ENCODE data around the gene PRDM8.

The PRDM8 gene

DNA sequence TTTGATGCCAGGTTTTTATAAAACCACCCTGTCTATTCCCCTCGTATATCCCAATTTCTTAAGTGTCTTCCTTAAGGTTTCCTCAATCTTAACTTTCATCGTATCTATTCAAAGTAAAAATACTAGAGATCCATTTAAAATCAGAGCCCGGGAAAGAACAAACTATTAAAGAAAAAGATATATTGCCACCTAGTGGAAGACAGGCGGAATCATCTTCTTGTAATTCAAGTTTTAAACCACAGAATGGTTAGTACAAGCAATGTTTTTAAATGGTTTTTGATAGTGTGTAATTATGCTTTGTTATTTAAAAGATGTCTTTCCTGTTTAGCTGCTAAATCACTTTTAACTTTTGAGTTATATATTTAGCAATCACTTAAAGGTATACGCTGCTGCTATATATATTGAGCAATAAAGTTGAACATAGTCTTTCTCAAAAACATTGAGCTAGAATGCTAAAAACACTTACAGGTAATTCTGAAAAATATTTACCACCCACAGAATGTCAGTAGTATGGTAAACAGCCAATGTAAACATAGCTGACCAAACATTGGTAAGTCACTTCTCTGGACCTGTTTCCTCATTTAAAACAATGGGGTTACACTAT lies 18.2 kb downstream of the PRDM8 start:
- FAIRE-seq, result peak; percentile 77
- TF ChIP-seq POLR2A (IDR thresholded peaks at IDR 0.05; ENCODE audit: low read depth, low read length) (no peak), TAF1 (IDR thresholded peaks at IDR 0.05; ENCODE audit: borderline replicate concordance, low read depth, low read length) (no peak), POLR2AphosphoS5 (IDR thresholded peaks at IDR 0.05; ENCODE audit: low read depth, low read length) (no peak)

DNA sequence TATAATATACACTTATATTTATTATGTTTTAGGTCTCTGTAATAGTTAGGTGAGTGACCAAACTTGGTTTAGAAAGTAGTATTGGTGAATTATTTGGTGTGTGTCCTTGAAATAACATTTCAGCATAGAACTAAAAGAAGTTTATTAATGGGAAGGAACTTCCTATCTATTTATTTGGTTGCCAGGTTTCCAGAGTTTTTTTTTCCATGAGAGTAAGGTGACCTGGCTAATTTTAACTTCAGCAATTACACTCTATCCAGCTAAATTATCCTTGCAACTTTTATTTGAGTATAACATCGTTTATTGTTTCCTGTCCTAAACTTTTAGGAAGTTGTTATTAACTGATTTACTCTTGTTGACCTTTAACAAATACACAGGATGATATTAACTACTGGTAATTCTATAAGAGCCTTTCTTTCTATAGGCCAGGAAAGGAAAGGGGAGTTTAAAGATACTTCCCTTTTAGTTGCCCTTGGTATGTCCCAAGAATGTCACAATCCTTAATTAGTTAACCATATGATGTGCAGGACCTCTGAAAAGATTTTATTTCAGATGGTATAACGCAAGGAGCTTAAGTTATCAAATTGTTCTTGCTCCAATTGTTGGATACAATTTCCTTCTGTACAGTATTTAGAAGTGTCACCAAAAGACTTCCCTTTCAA lies 18.9 kb downstream of the PRDM8 start:
- no peak for FAIRE-seq
- no peak for DNase-seq (ENCODE audit: insufficient read length)
- no peak for TF ChIP-seq POLR2A (IDR thresholded peaks at IDR 0.05; ENCODE audit: low read depth, low read length)
- no peak for TF ChIP-seq TAF1 (IDR thresholded peaks at IDR 0.05; ENCODE audit: borderline replicate concordance, low read depth, low read length)
- no peak for TF ChIP-seq POLR2AphosphoS5 (IDR thresholded peaks at IDR 0.05; ENCODE audit: low read depth, low read length)

More for the DNA sequence above, 18.2 kb downstream of the PRDM8 start:
- no peak for DNase-seq (ENCODE audit: insufficient read length)

DNA sequence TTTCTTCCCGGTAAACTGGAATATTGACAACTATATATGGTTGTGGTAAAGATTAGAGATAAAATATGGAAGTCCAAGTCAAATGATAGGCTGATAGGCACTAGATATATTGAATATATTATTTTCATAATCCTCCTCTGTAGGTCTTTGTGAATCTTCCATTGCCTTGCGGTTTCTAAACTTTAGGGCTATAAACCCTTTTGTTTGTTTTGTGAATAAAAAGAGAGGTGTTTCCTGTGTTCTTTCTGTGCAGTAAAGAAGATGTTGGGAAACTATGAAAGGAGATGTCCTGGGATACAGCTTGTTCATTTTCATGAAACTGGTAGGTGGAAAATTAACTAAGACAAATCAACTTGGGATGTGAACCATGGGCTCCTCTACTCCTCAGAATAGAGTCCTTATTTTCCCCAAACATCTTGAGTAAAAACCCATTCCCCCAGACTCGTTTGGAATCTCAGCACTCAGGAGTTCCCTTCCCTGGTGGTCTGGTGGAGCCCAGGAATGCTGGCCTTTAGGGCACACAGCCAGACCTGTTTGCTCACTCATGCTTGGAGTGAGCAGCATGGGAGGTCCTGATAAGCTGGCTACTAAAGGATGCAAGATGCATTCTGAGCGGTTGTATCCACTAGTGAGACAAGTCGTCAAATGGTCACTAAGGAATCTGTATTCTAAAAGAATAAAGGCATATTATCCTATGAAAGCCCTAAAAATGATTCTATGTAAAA lies 22.2 kb downstream of the PRDM8 start:
- TF ChIP-seq TAF1 (IDR thresholded peaks at IDR 0.05; ENCODE audit: borderline replicate concordance, low read depth, low read length), result no peak
- TF ChIP-seq POLR2AphosphoS5 (IDR thresholded peaks at IDR 0.05; ENCODE audit: low read depth, low read length), result no peak
- TF ChIP-seq POLR2A (IDR thresholded peaks at IDR 0.05; ENCODE audit: low read depth, low read length), result no peak
- FAIRE-seq (no peak), DNase-seq (ENCODE audit: insufficient read length) (no peak)

DNA sequence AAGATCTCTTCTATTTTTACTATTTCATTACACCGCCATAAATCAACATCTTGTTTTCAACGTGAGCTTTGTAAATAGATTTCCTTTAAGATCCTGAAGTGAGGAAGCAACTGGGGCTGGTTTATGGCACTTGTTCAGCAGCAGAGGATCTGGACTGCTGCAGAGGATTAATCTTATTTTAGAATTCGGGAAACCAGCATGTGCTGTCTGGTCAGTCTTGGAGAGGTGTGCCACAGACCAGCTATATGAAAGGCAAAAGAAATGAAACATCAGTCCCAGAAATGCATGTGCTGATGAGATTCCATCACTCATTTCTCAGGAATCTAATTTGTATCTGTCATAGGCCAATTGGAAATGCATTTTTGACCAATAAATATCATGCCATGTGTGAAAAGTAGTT lies 23.4 kb downstream of the PRDM8 start:
- no peak for TF ChIP-seq POLR2AphosphoS5 (IDR thresholded peaks at IDR 0.05; ENCODE audit: low read depth, low read length)
- TF ChIP-seq POLR2A (IDR thresholded peaks at IDR 0.05; ENCODE audit: low read depth, low read length), result no peak
- no peak for TF ChIP-seq TAF1 (IDR thresholded peaks at IDR 0.05; ENCODE audit: borderline replicate concordance, low read depth, low read length)
- no peak for DNase-seq (ENCODE audit: insufficient read length)
- no peak for FAIRE-seq

DNA sequence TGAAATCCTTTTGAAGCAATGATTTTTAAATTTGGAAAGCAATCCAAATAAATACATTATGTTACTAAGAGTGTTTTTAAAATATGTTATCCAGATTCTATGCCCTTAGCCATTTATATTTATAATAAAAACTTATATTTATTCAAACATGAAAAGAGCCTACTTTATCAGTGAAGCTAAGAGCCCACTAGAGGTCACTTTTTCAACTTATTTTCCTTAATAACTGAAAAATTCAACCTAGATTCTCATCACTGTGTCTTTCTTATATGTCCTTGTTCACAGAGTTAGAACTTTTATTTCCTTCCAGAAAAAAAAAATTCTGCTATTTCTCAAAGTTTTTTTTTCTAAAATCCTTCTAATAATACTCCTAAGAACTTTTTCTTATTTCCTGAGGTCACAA lies 23.9 kb downstream of the PRDM8 start:
- DNase-seq (ENCODE audit: insufficient read length) (no peak), FAIRE-seq (no peak)
- no peak for TF ChIP-seq POLR2A (IDR thresholded peaks at IDR 0.05; ENCODE audit: low read depth, low read length)
- no peak for TF ChIP-seq TAF1 (IDR thresholded peaks at IDR 0.05; ENCODE audit: borderline replicate concordance, low read depth, low read length)
- no peak for TF ChIP-seq POLR2AphosphoS5 (IDR thresholded peaks at IDR 0.05; ENCODE audit: low read depth, low read length)

DNA sequence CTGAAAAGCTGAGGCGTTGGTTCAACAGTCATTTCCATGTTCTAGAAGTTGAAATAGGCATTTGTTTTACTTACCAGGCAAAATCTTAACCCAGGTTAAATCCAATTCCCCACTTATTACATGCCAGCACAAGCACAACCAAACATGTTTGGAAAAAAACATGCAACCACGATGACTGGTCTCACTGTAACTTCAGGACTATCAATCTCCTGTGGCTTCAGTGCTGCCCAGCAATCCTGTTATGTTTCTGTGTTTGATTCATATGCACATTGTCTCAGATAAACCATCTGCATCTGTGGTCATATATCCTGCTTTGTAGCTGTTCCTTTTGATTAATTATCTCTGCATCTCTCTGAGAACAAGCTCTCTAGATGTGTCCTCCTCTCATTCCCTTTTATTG lies 28.3 kb downstream of the PRDM8 start:
- FAIRE-seq (peak; percentile 9), DNase-seq (ENCODE audit: insufficient read length) (no peak)
- TF ChIP-seq POLR2AphosphoS5 (IDR thresholded peaks at IDR 0.05; ENCODE audit: low read depth, low read length) (no peak), TAF1 (IDR thresholded peaks at IDR 0.05; ENCODE audit: borderline replicate concordance, low read depth, low read length) (no peak), POLR2A (IDR thresholded peaks at IDR 0.05; ENCODE audit: low read depth, low read length) (no peak)

DNA sequence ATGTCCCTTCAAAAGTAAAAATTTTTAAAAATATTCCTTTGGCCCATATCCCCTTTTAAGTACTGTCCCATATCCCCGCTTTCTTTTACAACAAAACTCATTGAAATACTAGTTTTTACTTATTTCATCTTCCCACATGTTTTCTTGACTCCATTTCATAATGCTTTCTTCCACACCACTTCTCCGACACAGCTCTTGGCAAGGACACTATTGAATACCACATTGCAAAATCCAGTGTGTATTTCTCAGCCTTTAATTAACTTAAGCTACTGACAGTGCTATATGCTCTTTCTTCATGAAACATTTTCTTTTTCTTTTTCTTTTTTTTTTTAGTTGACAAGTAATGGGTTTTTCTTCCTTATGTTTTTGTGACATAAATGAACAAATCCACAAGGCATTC lies 28.8 kb downstream of the PRDM8 start:
- FAIRE-seq (no peak), DNase-seq (ENCODE audit: insufficient read length) (no peak)
- TF ChIP-seq POLR2A (IDR thresholded peaks at IDR 0.05; ENCODE audit: low read depth, low read length), result no peak
- TF ChIP-seq TAF1 (IDR thresholded peaks at IDR 0.05; ENCODE audit: borderline replicate concordance, low read depth, low read length), result no peak
- no peak for TF ChIP-seq POLR2AphosphoS5 (IDR thresholded peaks at IDR 0.05; ENCODE audit: low read depth, low read length)

DNA sequence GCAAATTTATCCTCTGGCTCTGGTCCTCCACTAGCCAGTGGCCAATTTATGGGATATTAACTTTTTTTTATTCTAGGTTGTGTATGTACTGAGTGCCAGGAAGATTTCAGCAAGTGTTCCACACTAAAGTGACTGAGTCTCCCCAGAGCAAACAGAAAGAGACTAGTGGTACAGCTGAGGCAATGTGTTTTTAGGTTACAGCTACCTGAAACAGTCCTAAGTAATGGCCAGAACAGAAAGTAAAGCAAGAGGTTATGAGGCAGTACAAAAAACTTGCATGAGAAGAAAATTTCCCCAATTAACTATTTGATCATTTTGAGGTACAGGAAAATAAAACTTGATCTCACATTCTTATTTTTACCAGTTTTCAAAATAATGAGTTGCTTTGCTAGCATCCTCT lies 31.2 kb downstream of the PRDM8 start:
- DNase-seq (ENCODE audit: insufficient read length), result no peak
- no peak for FAIRE-seq
- TF ChIP-seq POLR2AphosphoS5 (IDR thresholded peaks at IDR 0.05; ENCODE audit: low read depth, low read length) (no peak), TAF1 (IDR thresholded peaks at IDR 0.05; ENCODE audit: borderline replicate concordance, low read depth, low read length) (no peak), POLR2A (IDR thresholded peaks at IDR 0.05; ENCODE audit: low read depth, low read length) (no peak)

DNA sequence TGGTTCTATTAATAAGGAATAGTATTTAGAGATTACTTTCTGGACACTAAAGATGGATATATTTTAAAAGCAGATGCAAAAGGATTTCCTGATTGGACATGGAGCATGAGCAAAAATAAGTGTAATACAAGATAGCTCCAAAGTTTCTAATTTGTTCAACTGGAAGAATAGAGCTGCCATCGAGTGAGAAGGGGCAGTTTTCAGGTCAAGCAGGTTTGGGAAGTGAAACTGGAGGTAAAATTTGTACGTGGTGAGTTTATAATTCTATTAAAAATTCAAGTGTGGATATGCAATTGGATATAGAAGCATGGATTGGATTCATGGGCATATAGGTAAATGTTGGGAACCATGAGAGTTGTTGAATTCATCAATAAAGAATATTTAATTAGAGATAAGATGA lies 31.8 kb downstream of the PRDM8 start:
- FAIRE-seq, result no peak
- DNase-seq (ENCODE audit: insufficient read length), result no peak
- TF ChIP-seq POLR2A (IDR thresholded peaks at IDR 0.05; ENCODE audit: low read depth, low read length) (no peak), POLR2AphosphoS5 (IDR thresholded peaks at IDR 0.05; ENCODE audit: low read depth, low read length) (no peak), TAF1 (IDR thresholded peaks at IDR 0.05; ENCODE audit: borderline replicate concordance, low read depth, low read length) (no peak)

DNA sequence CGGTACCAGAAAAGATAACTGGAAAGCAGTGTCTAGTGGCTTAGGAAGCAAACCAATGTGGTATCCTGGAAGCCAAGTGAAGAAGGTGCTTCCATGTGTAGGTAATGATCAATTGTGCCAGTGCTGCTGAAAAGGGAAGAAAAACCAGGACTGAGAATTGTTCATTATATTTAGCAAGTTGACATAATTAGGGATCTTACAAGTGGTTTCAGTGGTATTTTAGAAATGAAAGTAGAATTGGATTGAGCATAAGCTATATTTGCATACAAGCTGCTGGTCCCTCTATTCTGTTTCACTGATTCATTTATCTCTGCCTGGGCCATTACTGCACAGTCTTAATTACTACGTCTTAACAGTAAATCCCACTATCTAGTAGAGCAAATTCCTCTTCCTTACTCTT lies 32.3 kb downstream of the PRDM8 start:
- FAIRE-seq, result peak; percentile 48

DNA sequence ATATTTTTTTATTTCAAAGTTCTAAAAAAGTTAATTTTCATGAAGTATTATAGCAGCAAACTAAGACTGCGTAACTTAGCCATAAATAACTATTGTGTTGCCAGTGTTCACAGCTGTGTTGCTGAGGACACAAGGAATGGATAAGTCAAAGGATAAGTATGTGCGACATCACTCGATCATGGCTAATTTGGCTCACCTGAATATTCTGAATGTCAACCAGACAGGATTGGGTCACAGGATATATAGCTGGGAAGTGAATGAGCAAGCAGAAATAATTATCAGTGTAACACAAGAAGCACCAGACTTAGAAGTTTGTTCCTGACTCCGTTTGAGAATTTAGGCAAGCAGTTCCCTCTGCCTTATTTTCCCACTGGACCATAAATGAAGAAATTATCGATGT lies 33.9 kb downstream of the PRDM8 start:
- no peak for FAIRE-seq
- DNase-seq (ENCODE audit: insufficient read length), result no peak
- no peak for TF ChIP-seq POLR2AphosphoS5 (IDR thresholded peaks at IDR 0.05; ENCODE audit: low read depth, low read length)
- no peak for TF ChIP-seq POLR2A (IDR thresholded peaks at IDR 0.05; ENCODE audit: low read depth, low read length)
- no peak for TF ChIP-seq TAF1 (IDR thresholded peaks at IDR 0.05; ENCODE audit: borderline replicate concordance, low read depth, low read length)

More for the DNA sequence above, 32.3 kb downstream of the PRDM8 start:
- no peak for DNase-seq (ENCODE audit: insufficient read length)
- TF ChIP-seq POLR2A (IDR thresholded peaks at IDR 0.05; ENCODE audit: low read depth, low read length), result no peak
